Tibial nerve (tissue), 4 donors: Measurements from ENCODE around the gene TRAPPC6A. TPM values are rescaled to one million over a fixed set of nuclear protein-coding genes. Genes with fewer than 3 reads are reported as not detected.

ENCODE experiments used
- DNase-seq, 2 donors: peaks; one replicate each; pipeline ENCODE4 v3.0.0-alpha.2; 2019; ENCODE audit warnings: low spot score in 2 of 2
- H3K27ac ChIP-seq, 4 donors: fragments of 200-600 bp; sonication (generic) in 3 of 4; one replicate each; pipeline ENCODE4 v1.5.1; 2017 to 2019; ENCODE audit warnings: mild to moderate bottlenecking in 1 of 4
- H3K27me3 ChIP-seq, 2 donors: fragments of 200-600 bp; sonication (generic) in 1 of 2; one replicate each; pipeline versions ENCODE4 v1.5.1 to v1.6.0; 2017 to 2019
- H3K36me3 ChIP-seq, 3 donors: fragments of 200-600 bp; sonication (generic); one replicate each; pipeline ENCODE4 v1.5.1; 2018 to 2019
- H3K4me1 ChIP-seq, 4 donors: fragments of 200-600 bp; sonication (generic) in 3 of 4; one replicate each; pipeline ENCODE4 v1.5.1; 2017 to 2019
- H3K4me3 ChIP-seq, 4 donors: fragments of 200-600 bp; sonication (generic) in 3 of 4; one replicate each; pipeline ENCODE4 v1.5.1; 2017 to 2019; ENCODE audit warnings: mild to moderate bottlenecking in 1 of 4, moderate library complexity in 1 of 4
- H3K9me3 ChIP-seq, 4 donors: fragments of 200-600 bp; sonication (generic) in 3 of 4; one replicate each; pipeline ENCODE4 v1.5.1; 2017 to 2019
- EP300 ChIP-seq, 2 donors: sonication (generic); formaldehyde crosslinking; IDR thresholded peaks; one replicate each; pipeline ENCODE4 v1.6.1; 2017; ENCODE audit warnings: antibody characterized with exemption in 2 of 2, mild to moderate bottlenecking in 1 of 2
- POLR2A ChIP-seq, 2 donors: fragments of 450-650 bp; IDR thresholded peaks; one replicate each; pipeline ENCODE4 v1.6.1; 2017; ENCODE audit warnings: antibody characterized with exemption in 2 of 2, mild to moderate bottlenecking in 2 of 2, moderate library complexity in 2 of 2
- WGBS, 2 donors: methylation state at CpG; one replicate each; pipeline ENCODE4 v1.1.5; 2018; 5-methylcytosine and 5-hydroxymethylcytosine counted together
- total RNA-seq, 4 donors: library from RNA; depleted of rRNA; stranded (reverse); fragments of >200 nt; gene quantifications; one replicate each; pipeline ENCODE4 v1.1.0, GENCODE V29; 2016
- TF ChIP-seq, protein P1 (sequence below), 5 experiments: fragments of 200-600 bp in 3 of 5; fragments of 450-650 bp in 2 of 5; sonication (generic) in 3 of 5; IDR thresholded peaks; one replicate each; pipeline ENCODE4 v1.5.1; 2016 to 2019; ENCODE audit warnings: antibody characterized with exemption in 5 of 5, mild to moderate bottlenecking in 3 of 5, moderate library complexity in 2 of 5

Gene TRAPPC6A
- total RNA-seq, 4 donors from 2014 or later = 13.5 to 52.9 (median 29.1) TPM

DNA sequence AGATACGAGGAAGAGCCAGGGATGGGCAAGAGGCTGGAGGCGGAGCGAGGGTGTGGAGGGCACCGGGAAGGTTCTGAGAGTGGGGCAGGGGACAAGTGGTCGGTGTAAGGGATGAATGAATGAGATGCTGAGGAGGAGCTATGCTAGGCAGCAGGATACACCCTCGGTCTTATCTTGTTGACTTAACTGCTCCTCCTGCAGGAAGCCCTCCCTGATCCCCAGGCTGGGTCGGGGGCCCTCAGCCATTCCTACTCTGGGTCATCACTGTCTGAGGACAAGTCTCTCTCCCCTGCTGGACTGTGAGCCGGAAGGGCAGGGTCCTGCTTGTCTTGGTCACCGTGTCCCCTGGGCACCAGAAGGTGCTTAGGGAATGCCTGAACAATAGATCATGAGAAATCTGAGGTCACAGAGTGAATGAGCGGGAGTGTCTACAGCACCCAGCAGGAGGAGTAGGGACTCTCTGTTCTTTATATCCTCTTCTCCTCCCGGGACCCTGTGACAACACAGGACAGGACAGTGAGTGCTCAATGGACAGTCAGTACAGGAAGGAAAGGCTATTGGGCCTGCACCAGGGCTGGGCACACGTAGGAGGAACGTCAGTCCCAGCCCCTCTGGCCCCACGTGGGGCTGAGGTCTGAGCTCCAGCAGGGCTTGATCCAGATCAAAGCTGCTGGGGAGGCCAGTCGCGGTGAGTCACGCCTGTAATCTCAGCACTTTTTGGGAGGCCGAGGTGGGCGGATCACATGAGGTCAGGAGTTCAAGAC is 23.8 kb downstream of the TRAPPC6A start:
- H3K27ac ChIP-seq = no peak overlapping the region
- TF ChIP-seq EP300 (IDR thresholded peaks at IDR 0.05) = no peak
- TF ChIP-seq, protein P1, sequence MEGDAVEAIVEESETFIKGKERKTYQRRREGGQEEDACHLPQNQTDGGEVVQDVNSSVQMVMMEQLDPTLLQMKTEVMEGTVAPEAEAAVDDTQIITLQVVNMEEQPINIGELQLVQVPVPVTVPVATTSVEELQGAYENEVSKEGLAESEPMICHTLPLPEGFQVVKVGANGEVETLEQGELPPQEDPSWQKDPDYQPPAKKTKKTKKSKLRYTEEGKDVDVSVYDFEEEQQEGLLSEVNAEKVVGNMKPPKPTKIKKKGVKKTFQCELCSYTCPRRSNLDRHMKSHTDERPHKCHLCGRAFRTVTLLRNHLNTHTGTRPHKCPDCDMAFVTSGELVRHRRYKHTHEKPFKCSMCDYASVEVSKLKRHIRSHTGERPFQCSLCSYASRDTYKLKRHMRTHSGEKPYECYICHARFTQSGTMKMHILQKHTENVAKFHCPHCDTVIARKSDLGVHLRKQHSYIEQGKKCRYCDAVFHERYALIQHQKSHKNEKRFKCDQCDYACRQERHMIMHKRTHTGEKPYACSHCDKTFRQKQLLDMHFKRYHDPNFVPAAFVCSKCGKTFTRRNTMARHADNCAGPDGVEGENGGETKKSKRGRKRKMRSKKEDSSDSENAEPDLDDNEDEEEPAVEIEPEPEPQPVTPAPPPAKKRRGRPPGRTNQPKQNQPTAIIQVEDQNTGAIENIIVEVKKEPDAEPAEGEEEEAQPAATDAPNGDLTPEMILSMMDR (IDR thresholded peaks at IDR 0.05) = no peak
- TF ChIP-seq POLR2A (IDR thresholded peaks at IDR 0.05) = no peak
- H3K27me3 ChIP-seq = peaks cover 0 to 87% of the 10 kb centered on the region in 2 donors
- no peak for DNase-seq
- H3K4me1 ChIP-seq = peaks cover 0 to 30% (median 22%) of the 10 kb centered on the region in 4 donors
- WGBS, 2 donors = 29 to 41% methylated on average over 17 to 19 of the region's 19 CpGs
- H3K36me3 ChIP-seq = no peaks in the 10 kb centered on the region
- H3K4me3 ChIP-seq = peak overlapping the region in 1 of 4 donors; percentile 29
- no peaks in the 10 kb centered on the region for H3K9me3 ChIP-seq

- H3K27ac ChIP-seq = no peak overlapping the region
- no peaks in the 10 kb centered on the region for H3K9me3 ChIP-seq
- peaks cover 0 to 30% (median 22%) of the 10 kb centered on the region in 4 donors for H3K4me1 ChIP-seq
- no peak for DNase-seq
- WGBS, 2 donors = 1% methylated on average over 24 to 38 of the region's 69 CpGs
- H3K36me3 ChIP-seq = peaks cover 0 to 6% (median 0%) of the 10 kb centered on the region in 3 donors
- no peak for TF ChIP-seq EP300 (IDR thresholded peaks at IDR 0.05)
- TF ChIP-seq, protein P1 (IDR thresholded peaks at IDR 0.05) = no peak
- no peak for TF ChIP-seq POLR2A (IDR thresholded peaks at IDR 0.05)
- H3K27me3 ChIP-seq = peaks cover 0 to 79% of the 10 kb centered on the region in 2 donors
- peak overlapping the region in 3 of 4 donors; percentile 22 to 32 (median 29) for H3K4me3 ChIP-seq
Observed at GRCh38 chr19:45153339-45154063, 24.5 kb downstream of the TRAPPC6A start.

DNA sequence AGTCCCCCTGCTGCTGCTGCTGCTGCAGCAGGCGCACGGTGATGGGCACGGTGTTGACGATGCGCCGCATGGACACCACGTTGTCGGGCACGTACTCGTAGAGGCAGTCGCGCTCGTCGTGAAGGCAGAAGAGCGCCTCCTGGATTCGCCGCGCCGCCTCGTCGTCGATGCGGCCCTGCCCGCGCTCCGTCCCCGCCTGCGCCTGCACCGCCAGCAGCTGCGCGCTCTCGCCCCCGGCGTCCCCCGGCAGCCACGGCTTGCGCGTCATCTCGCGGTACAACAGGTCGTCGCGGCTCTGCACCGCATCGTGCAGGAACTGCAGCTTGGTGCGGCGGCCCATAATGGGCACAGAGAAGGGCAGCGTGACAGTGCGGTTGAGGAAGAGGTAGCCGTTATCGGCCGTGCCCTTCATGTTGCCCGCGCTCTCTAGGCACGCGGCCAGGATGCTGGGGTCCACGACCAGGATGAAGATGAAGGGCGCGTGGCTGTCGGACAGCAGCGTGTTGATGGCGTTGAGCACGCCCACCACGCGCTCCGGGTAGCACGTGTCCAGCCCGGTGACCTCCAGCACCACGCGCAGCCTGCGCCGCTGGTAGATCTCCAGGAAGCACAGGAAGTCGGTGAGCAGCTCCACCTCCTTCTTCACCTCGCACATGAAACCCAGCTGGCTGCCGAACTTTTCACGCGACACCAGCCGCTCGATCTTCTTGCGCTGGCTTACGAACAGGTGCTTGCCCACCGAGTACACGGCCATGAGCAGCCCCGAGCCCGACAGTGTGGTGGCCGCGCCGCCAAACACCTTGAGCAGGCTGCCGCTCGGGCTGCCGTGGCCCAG is 25.3 kb downstream of the TRAPPC6A start:
- DNase-seq = peak in 1 of 2 donors; percentile 13
- peak overlapping the region in 3 of 4 donors; percentile 22 to 32 (median 29) for H3K4me3 ChIP-seq
- peaks cover 0 to 30% (median 22%) of the 10 kb centered on the region in 4 donors for H3K4me1 ChIP-seq
- TF ChIP-seq POLR2A (IDR thresholded peaks at IDR 0.05) = no peak
- TF ChIP-seq, protein P1 (IDR thresholded peaks at IDR 0.05) = no peak
- no peak for TF ChIP-seq EP300 (IDR thresholded peaks at IDR 0.05)
- 4 to 5% methylated on average over 35 to 40 of the region's 91 CpGs for whole genome bisulfite sequencing, 2 donors
- H3K27me3 ChIP-seq = peaks cover 0 to 71% of the 10 kb centered on the region in 2 donors
- no peaks in the 10 kb centered on the region for H3K9me3 ChIP-seq
- H3K36me3 ChIP-seq = peaks cover 0 to 14% (median 0%) of the 10 kb centered on the region in 3 donors
- no peak overlapping the region for H3K27ac ChIP-seq

DNA sequence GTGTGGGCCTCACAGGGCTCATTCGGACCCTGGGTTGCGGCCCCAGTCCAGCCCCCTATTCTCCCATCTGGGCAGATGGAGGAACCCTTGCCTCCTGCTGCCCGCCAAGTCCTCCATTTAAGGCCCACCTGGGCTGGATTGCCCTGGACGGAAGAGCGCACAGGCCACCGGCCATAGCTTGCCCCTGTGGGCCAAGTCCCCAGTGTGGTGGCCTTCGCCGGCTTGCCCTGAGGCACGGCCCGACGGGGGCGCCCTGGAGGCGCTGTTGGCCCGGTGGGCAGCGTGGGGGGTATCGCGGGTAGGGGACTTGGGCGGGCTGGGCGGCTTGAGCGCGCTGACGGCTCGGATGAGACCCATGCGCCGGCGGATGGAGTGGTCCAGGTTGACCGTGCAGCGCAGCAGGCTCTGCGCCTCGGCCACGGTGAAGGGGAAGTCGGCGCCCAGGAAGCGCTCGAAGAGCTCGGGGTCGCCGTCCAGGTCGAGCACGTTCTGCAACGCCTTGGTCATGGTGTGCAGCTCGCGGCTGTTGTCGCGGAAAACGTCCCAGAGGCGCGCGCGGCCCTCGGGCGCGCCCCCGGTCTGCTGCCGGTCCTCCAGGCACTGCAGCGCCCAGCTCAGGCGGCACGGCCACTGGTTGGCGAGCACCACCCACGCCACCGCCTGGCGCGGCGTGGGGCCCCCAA is 26.1 kb downstream of the TRAPPC6A start:
- peak overlapping the region in 2 of 4 donors; percentile 29 to 32 for H3K4me3 ChIP-seq
- H3K27me3 ChIP-seq = peaks cover 0 to 64% of the 10 kb centered on the region in 2 donors

More for the DNA sequence above, 26.1 kb downstream of the TRAPPC6A start:
- 16 to 40% methylated on average over 9 to 43 of the region's 64 CpGs for WGBS, 2 donors
- TF ChIP-seq POLR2A (IDR thresholded peaks at IDR 0.05) (no peak), EP300 (IDR thresholded peaks at IDR 0.05) (no peak)
- TF ChIP-seq, protein P1 (IDR thresholded peaks at IDR 0.05) = no peak
- no peak for DNase-seq
- H3K9me3 ChIP-seq = no peaks in the 10 kb centered on the region
- peaks cover 0 to 21% (median 0%) of the 10 kb centered on the region in 3 donors for H3K36me3 ChIP-seq
- H3K27ac ChIP-seq = no peak overlapping the region
- peaks cover 0 to 30% (median 22%) of the 10 kb centered on the region in 4 donors for H3K4me1 ChIP-seq
